Measurements from ENCODE around the gene RNF224.
A peak's percentile ranks its signal among the peaks of the same experiment; 100 is the strongest.

The RNF224 gene

DNA sequence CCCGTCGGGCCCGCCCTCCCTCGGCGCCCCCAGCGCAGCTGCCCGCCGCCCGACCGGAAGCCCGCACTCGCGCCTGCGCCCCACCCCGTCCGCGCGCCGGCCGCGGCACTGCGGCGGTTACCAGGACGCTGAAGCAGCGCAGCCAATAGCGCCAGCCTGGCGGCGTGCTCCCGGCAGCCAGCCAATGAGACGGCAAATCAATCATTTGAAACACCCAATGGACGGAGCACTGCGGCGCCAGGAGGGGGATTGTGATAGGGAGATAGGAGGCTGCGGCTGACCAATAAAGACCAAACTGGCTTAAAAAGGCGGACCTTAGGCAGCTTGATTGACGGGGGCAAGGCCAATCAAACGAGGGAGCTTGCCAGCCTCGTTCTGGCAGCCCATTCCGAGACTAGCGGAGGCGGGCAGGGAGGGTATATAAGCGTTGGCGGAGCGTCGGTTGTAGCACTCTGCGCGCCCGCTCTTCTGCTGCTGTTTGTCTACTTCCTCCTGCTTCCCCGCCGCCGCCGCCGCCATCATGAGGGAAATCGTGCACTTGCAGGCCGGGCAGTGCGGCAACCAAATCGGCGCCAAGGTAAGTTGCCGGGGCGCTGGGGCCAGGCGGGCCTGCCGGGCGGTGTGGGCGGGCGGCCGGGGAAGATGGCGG, 13.7 kb downstream of the RNF224 start, which contains the start of gene TUBB4B:
Gene TUBB4B (plus strand): TSS at position 447 of the 649 bp plus-strand sequence. CDS start 74 bp downstream, at position 521.
- TF ChIP-seq, protein P1, sequence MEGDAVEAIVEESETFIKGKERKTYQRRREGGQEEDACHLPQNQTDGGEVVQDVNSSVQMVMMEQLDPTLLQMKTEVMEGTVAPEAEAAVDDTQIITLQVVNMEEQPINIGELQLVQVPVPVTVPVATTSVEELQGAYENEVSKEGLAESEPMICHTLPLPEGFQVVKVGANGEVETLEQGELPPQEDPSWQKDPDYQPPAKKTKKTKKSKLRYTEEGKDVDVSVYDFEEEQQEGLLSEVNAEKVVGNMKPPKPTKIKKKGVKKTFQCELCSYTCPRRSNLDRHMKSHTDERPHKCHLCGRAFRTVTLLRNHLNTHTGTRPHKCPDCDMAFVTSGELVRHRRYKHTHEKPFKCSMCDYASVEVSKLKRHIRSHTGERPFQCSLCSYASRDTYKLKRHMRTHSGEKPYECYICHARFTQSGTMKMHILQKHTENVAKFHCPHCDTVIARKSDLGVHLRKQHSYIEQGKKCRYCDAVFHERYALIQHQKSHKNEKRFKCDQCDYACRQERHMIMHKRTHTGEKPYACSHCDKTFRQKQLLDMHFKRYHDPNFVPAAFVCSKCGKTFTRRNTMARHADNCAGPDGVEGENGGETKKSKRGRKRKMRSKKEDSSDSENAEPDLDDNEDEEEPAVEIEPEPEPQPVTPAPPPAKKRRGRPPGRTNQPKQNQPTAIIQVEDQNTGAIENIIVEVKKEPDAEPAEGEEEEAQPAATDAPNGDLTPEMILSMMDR (IDR thresholded peaks at IDR 0.05) = no peak
- no peak for TF ChIP-seq ZFX (IDR thresholded peaks at IDR 0.05; ENCODE audit: borderline replicate concordance)
- peak within 1 kb of the TSS; percentile 97 for H3K27ac ChIP-seq

DNA sequence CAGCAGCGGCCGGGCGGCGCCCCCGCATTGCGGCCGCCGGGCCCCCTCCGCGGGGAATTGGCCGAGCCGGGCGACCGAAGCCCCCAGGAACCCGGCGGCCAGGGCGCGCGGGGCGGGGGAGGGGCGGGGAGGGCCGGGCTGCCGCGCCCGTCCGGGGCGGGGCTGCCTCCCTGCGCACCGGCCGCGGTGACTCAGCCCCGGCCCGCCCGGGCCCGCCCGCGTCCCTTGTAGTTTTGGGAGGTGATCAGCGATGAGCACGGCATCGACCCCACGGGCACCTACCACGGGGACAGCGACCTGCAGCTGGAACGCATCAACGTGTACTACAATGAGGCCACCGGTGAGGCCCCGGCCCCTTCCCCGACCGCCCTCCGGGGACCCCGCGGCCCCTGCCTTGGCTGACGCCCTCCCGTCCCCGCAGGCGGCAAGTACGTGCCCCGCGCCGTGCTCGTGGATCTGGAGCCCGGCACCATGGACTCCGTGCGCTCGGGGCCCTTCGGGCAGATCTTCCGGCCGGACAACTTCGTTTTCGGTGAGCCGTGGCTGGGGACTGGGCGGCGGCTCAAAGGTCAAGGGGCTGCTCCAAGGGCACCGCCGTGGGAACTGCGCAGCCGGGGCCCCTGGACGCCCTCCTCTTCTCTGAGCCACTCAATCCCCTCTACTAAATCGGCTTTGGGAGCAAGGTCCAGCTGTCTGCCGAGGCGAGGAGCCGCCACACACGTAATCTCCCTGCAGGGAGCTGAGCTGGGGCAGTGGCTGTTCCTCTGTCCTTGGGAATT, 14.4 kb downstream of the RNF224 start:
- TF ChIP-seq, protein P1 (IDR thresholded peaks at IDR 0.05) = no peak
- no peak for TF ChIP-seq ZFX (IDR thresholded peaks at IDR 0.05; ENCODE audit: borderline replicate concordance)
- H3K27ac ChIP-seq = peak overlapping the region; percentile 97

DNA sequence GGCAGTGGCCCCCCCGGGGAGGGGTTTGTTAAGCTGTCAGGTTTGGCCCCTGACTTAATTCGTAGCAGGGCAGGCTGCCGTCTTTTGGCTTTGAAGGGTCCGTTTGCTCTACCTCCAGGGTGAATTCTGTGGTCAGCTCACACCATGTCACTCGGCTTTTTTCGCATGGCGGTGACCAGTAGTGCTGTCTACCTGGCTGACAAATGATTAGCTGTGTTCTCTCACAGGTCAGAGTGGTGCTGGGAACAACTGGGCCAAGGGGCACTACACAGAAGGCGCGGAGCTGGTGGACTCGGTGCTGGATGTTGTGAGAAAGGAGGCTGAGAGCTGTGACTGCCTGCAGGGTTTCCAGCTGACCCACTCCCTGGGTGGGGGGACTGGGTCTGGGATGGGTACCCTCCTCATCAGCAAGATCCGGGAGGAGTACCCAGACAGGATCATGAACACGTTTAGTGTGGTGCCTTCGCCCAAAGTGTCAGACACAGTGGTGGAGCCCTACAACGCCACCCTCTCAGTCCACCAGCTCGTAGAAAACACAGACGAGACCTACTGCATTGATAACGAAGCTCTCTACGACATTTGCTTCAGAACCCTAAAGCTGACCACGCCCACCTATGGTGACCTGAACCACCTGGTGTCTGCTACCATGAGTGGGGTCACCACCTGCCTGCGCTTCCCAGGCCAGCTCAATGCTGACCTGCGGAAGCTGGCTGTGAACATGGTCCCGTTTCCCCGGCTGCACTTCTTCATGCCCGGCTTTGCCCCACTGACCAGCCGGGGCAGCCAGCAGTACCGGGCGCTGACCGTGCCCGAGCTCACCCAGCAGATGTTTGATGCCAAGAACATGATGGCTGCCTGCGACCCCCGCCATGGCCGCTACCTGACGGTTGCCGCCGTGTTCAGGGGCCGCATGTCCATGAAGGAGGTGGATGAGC, 15.2 kb downstream of the RNF224 start:
- peak overlapping the region; percentile 97 for H3K27ac ChIP-seq
- TF ChIP-seq, protein P1 (IDR thresholded peaks at IDR 0.05) = no peak
- TF ChIP-seq ZFX (IDR thresholded peaks at IDR 0.05; ENCODE audit: borderline replicate concordance) = no peak

DNA sequence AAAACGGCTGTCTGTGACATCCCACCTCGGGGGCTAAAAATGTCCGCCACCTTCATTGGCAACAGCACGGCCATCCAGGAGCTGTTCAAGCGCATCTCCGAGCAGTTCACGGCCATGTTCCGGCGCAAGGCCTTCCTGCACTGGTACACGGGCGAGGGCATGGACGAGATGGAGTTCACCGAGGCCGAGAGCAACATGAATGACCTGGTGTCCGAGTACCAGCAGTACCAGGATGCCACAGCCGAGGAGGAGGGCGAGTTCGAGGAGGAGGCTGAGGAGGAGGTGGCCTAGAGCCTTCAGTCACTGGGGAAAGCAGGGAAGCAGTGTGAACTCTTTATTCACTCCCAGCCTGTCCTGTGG, 15.9 kb downstream of the RNF224 start:
- H3K27ac ChIP-seq = peak overlapping the region; percentile 97

DNA sequence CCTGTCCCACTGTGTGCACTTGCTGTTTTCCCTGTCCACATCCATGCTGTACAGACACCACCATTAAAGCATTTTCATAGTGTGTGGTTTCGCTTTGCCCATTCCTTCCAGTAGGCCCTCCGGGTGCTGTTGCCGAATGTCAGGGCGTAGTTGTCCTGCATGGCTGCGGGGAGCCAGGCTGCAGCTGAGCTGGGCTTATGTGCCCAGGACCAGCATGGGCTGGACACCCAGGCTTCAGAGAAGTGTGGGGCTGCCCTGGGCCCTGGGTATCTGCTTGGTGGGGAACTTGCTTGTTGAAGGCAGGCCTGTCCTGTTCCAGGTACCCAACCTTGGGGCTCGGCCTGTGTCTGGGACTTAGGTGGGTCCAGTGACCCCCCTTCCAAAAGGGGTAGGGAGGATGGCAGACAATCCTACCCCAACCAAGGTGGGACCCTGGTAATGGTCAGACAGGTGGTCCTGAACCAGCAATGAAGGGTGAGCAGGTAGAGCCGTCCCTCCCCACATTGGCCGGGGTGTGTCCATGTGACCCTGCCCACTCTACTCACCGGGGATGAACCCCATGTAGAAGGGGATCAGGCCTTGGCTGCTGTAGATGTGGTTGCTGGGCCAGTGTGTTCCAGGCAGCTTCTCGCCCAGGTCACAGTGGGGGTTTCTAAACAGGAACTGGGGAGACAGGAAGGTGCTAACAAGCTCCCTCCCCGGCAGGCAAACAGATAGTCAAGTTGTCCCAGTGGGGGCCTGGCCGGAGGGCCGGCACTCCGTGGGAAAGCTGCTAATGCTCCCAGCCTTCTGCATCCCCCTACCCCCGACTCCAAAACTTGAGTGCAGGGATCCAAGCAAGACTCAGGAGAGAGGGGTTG, 16.6 kb downstream of the RNF224 start:
- TF ChIP-seq, protein P1 (IDR thresholded peaks at IDR 0.05) = no peak
- no peak for TF ChIP-seq ZFX (IDR thresholded peaks at IDR 0.05; ENCODE audit: borderline replicate concordance)
- peak overlapping the region; percentile 97 for H3K27ac ChIP-seq

DNA sequence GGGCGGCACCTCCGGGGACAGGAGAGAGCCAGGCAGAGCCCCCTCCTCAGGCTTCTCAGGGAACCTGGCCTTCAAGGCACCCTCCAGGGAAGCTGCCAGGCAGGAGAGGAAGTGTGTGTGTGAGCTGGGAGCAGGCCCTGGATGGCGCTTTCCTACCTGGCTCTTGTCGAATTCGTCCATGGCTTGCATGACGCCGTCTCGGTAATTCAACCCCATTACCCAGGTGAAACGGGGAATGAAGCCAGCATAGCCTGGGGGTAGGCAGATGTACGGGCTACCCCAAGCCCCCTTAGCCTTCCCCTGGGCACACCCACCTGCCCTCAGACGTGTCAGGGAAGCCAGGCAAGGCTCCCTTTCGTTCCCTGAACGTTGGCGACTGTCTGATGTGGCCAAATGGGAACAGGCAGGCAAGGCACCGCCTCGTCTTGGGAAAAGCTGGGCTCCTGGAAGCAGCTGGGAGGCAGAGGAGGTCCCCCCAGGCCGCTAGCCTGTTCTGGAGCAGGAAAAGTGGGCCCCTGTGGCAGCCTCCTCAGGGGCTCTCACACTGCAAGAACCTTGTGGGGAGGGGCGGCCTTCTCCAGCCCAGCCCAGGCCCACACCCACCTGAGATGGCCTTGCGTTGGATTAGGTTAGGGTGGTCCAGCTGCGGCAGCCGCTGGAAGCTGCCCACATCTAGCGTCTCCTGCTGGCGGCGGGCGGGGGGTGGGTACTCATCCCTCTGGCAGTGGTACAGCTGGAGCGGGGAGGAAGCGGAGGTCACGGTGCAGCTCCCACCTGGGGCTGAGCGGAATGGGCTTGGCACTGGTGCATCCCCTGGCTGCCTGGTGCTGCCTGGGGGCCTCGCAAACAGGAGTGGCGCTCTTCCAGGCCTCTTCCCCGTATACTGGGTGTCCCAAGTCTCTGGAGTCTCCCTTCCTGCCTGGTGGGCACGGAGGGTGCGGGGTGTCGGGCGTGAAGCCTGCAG, 17.5 kb downstream of the RNF224 start:
- H3K27ac ChIP-seq = peak overlapping the region; percentile 97
- no peak for TF ChIP-seq ZFX (IDR thresholded peaks at IDR 0.05; ENCODE audit: borderline replicate concordance)
- TF ChIP-seq, protein P1 (IDR thresholded peaks at IDR 0.05) = no peak

Data from 22Rv1 (cell line).